MM.1S (cell line): ENCODE results near the gene ADGRD1.

ENCODE experiments used
- EZH2 ChIP-seq: fragments of 300-600 bp; sonication (generic); optimal IDR thresholded peaks from 2 replicates; pipeline ENCODE3; 2017; ENCODE audit warnings: low read depth, mild to moderate bottlenecking, antibody characterized with exemption, low read length, mixed read lengths
- TF ChIP-seq, protein P1 (sequence below): fragments of 300-600 bp; sonication (generic); IDR thresholded peaks from 2 replicates; pipeline ENCODE4 v1.5.1; 2016; ENCODE audit warnings: antibody characterized with exemption, low read length, mixed read lengths

- TF ChIP-seq, protein P1, sequence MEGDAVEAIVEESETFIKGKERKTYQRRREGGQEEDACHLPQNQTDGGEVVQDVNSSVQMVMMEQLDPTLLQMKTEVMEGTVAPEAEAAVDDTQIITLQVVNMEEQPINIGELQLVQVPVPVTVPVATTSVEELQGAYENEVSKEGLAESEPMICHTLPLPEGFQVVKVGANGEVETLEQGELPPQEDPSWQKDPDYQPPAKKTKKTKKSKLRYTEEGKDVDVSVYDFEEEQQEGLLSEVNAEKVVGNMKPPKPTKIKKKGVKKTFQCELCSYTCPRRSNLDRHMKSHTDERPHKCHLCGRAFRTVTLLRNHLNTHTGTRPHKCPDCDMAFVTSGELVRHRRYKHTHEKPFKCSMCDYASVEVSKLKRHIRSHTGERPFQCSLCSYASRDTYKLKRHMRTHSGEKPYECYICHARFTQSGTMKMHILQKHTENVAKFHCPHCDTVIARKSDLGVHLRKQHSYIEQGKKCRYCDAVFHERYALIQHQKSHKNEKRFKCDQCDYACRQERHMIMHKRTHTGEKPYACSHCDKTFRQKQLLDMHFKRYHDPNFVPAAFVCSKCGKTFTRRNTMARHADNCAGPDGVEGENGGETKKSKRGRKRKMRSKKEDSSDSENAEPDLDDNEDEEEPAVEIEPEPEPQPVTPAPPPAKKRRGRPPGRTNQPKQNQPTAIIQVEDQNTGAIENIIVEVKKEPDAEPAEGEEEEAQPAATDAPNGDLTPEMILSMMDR: no peak
- no peak for TF ChIP-seq EZH2
These were observed 185.8 kb downstream of the ADGRD1 start for GRCh38 chr12:131139363-131140068.
